ENCODE measurements around the gene RO60. TPM values are rescaled to one million over a fixed set of nuclear protein-coding genes. Genes with fewer than 3 reads are reported as not detected.

RO60 gene
- total RNA-seq, 1 experiment from 2014 or later = 37.9 TPM

- intact Hi-C loops (cut with micrococcal nuclease) = loop anchor here (5.0 to 10.0 kb wide), 2 partner anchors 419 to 556 kb away; no protein-coding TSS in a partner anchor
- BruUV-seq (replicated peaks) = no TSS peak
- CTCF ChIA-PET = no interaction called here
Observed at GRCh38 chr1:193033610-193034009, 25.8 kb upstream of the RO60 start.

GRCh38 chr1:193036337-193037047, 22.9 kb upstream of the RO60 start:
- peaks cover 63% of the 10 kb centered on the region for H3K79me2 ChIP-seq (ENCODE audit: low read length)
- BruUV-seq (replicated peaks) = no TSS peak
- TF ChIP-seq EZH2 (IDR thresholded peaks at IDR 0.05; ENCODE audit: low read length, unreplicated experiment) (no peak), EZH2phosphoT487 (IDR thresholded peaks at IDR 0.05; ENCODE audit: borderline replicate concordance, low read length) (no peak), CTCF (conservative IDR thresholded peaks at IDR 0.05; ENCODE audit: low read depth, low read length) (no peak)

More at GRCh38 chr1:193033610-193034009, 25.8 kb upstream of the RO60 start:
- Histone ChIP-seq H4K20me1 (ENCODE audit: low read length) (no peaks in the 10 kb centered on the region), H3K4me3 (ENCODE audit: low read length) (no peak overlapping the region), H3K9me2 (replicated peaks; ENCODE audit: low read length) (no peaks in the 10 kb centered on the region), H3K9me3 (ENCODE audit: low read length) (no peaks in the 10 kb centered on the region), H3F3A (ENCODE audit: low read length, unreplicated experiment) (no peaks in the 10 kb centered on the region), H2AFZ (ENCODE audit: low read length) (no peak overlapping the region), H3K4me1 (ENCODE audit: insufficient read depth, low read length) (no peaks in the 10 kb centered on the region), H3K79me2 (ENCODE audit: low read length) (peaks cover 66% of the 10 kb centered on the region), H3K27ac (ENCODE audit: low read length) (no peak overlapping the region), H3K27me3 (ENCODE audit: low read length) (no peaks in the 10 kb centered on the region), H3K4me2 (ENCODE audit: low read length) (no peak overlapping the region), H3K36me3 (ENCODE audit: low read depth, low read length) (peaks cover 7% of the 10 kb centered on the region; the same call in 1 of the 2 replicates), H3K9ac (ENCODE audit: low read length) (no peak overlapping the region)
- DNase-seq (no peak), ATAC-seq (no peak)
- POLR2A ChIA-PET (ENCODE audit: unreplicated experiment) = no interaction called here
- no peak for TF ChIP-seq EZH2 (IDR thresholded peaks at IDR 0.05; ENCODE audit: low read length, unreplicated experiment)
- TF ChIP-seq CTCF (conservative IDR thresholded peaks at IDR 0.05; ENCODE audit: low read depth, low read length) = no peak

GRCh38 chr1:193040011-193040410, 19.4 kb upstream of the RO60 start:
- Histone ChIP-seq H3K36me3 (ENCODE audit: low read depth, low read length) (peaks cover 7% of the 10 kb centered on the region; the same call in 1 of the 2 replicates), H4K20me1 (ENCODE audit: low read length) (no peaks in the 10 kb centered on the region), H3K9me2 (replicated peaks; ENCODE audit: low read length) (no peaks in the 10 kb centered on the region), H3K4me2 (ENCODE audit: low read length) (no peak overlapping the region), H3K79me2 (ENCODE audit: low read length) (peaks cover 44% of the 10 kb centered on the region), H3F3A (ENCODE audit: low read length, unreplicated experiment) (no peaks in the 10 kb centered on the region), H3K27me3 (ENCODE audit: low read length) (no peaks in the 10 kb centered on the region), H3K9me3 (ENCODE audit: low read length) (no peaks in the 10 kb centered on the region), H3K4me3 (ENCODE audit: low read length) (no peak overlapping the region), H3K9ac (ENCODE audit: low read length) (no peak overlapping the region), H3K27ac (ENCODE audit: low read length) (no peak overlapping the region), H2AFZ (ENCODE audit: low read length) (no peak overlapping the region), H3K4me1 (ENCODE audit: insufficient read depth, low read length) (no peaks in the 10 kb centered on the region)
- ChIA-PET POLR2A (ENCODE audit: unreplicated experiment) (no interaction called here), CTCF (no interaction called here)
- no TSS peak for BruUV-seq (replicated peaks)
- intact Hi-C loops (cut with micrococcal nuclease) = no loop called here
- TF ChIP-seq CTCF (conservative IDR thresholded peaks at IDR 0.05; ENCODE audit: low read depth, low read length) (no peak), EZH2phosphoT487 (IDR thresholded peaks at IDR 0.05; ENCODE audit: borderline replicate concordance, low read length) (no peak), EZH2 (IDR thresholded peaks at IDR 0.05; ENCODE audit: low read length, unreplicated experiment) (no peak)
- DNase-seq = no peak
- ATAC-seq = no peak

More at GRCh38 chr1:193036337-193037047, 22.9 kb upstream of the RO60 start:
- no peaks in the 10 kb centered on the region for H3K27me3 ChIP-seq (ENCODE audit: low read length)
- ATAC-seq = no peak
- no peaks in the 10 kb centered on the region for H3K9me2 ChIP-seq (replicated peaks; ENCODE audit: low read length)
- no peaks in the 10 kb centered on the region for H3F3A ChIP-seq (ENCODE audit: low read length, unreplicated experiment)
- no peak overlapping the region for H3K4me3 ChIP-seq (ENCODE audit: low read length)
- no peak for DNase-seq
- H3K4me2 ChIP-seq (ENCODE audit: low read length) = no peak overlapping the region
- intact Hi-C loops (cut with micrococcal nuclease) = loop anchor here (10.0 kb wide), 1 partner anchor 422 kb away; no protein-coding TSS in a partner anchor
- H3K9ac ChIP-seq (ENCODE audit: low read length) = no peak overlapping the region
- POLR2A ChIA-PET (ENCODE audit: unreplicated experiment) = no interaction called here
- no peak overlapping the region for H2AFZ ChIP-seq (ENCODE audit: low read length)
- no peaks in the 10 kb centered on the region for H3K9me3 ChIP-seq (ENCODE audit: low read length)
- CTCF ChIA-PET = no interaction called here
- no peaks in the 10 kb centered on the region for H3K36me3 ChIP-seq (ENCODE audit: low read depth, low read length)
- no peaks in the 10 kb centered on the region for H3K4me1 ChIP-seq (ENCODE audit: insufficient read depth, low read length)
- no peak overlapping the region for H3K27ac ChIP-seq (ENCODE audit: low read length)
- no peaks in the 10 kb centered on the region for H4K20me1 ChIP-seq (ENCODE audit: low read length)
